HL-60 (cell line): ENCODE results near the gene GFAP.

Experiments used
- DNase-seq, 2 experiments: peaks; one replicate each; pipeline ENCODE4 v3.0.0-alpha.2; 2010 to 2020; ENCODE audit warnings: low read depth in 1 of 2, low spot score in 1 of 2
- H3K27ac ChIP-seq: fragments of 250-450 bp; sonication (Bioruptor Pico); replicated peaks from 2 replicates; pipeline ENCODE4 v1.5.1; 2020; ENCODE audit warnings: mild to moderate bottlenecking, moderate library complexity
- H3K27me3 ChIP-seq: fragments of 250-450 bp; sonication (Bioruptor Pico); 2 replicates; pipeline ENCODE4 v1.5.1; 2021; ENCODE audit warnings: mild to moderate bottlenecking, moderate library complexity; ENCODE audit not compliant: insufficient read depth, poor library complexity, severe bottlenecking
- H3K4me3 ChIP-seq: replicated peaks from 2 replicates; pipeline ENCODE4 v1.5.1; 2011; ENCODE audit warnings: mild to moderate bottlenecking, control low read depth, low read length; ENCODE audit not compliant: insufficient read depth
- CTCF ChIP-seq: IDR thresholded peaks from one replicate; pipeline ENCODE4 v1.5.1; 2011; ENCODE audit warnings: low read length, control low read depth, inconsistent platforms; ENCODE audit not compliant: insufficient read depth
- GABPA ChIP-seq: IDR thresholded peaks from 2 replicates; pipeline ENCODE4 v1.6.1; 2012; ENCODE audit warnings: low read depth
- POLR2AphosphoS5 ChIP-seq: IDR thresholded peaks from 2 replicates; pipeline ENCODE4 v1.6.1; 2012; ENCODE audit warnings: low read depth
- REST ChIP-seq: IDR thresholded peaks from 2 replicates; pipeline ENCODE4 v1.6.1; 2012; ENCODE audit warnings: low read depth; ENCODE audit not compliant: insufficient replicate concordance
- SPI1 ChIP-seq: IDR thresholded peaks from 2 replicates; pipeline ENCODE4 v1.6.1; 2012; ENCODE audit warnings: low read depth, mild to moderate bottlenecking, borderline replicate concordance

The GFAP gene

GRCh38 chr17:44917456-44917855 lies 2.2 kb upstream of the GFAP start:
- TF ChIP-seq SPI1, result no peak
- no peak for TF ChIP-seq POLR2AphosphoS5
- TF ChIP-seq GABPA, result no peak
- no peak for TF ChIP-seq CTCF
- no peak for TF ChIP-seq REST
- Histone ChIP-seq H3K27me3 (peaks cover 2% of the 10 kb centered on the region), H3K27ac (no peak overlapping the region), H3K4me3 (no peak overlapping the region)
- DNase-seq, result no peak

GRCh38 chr17:44916781-44917241 lies 1.5 kb upstream of the GFAP start:
- Histone ChIP-seq H3K27ac (no peak overlapping the region), H3K4me3 (no peak overlapping the region), H3K27me3 (peaks cover 5% of the 10 kb centered on the region)
- no peak for DNase-seq
- TF ChIP-seq REST, result no peak
- TF ChIP-seq GABPA, result no peak
- no peak for TF ChIP-seq POLR2AphosphoS5
- no peak for TF ChIP-seq CTCF
- TF ChIP-seq SPI1, result no peak

GRCh38 chr17:44915862-44916780 lies 821 bp upstream of the GFAP start:
- Histone ChIP-seq H3K27me3 (peaks cover 12% of the 10 kb centered on the region), H3K27ac (no peak overlapping the region), H3K4me3 (no peak overlapping the region)
- DNase-seq, result peak in 1 of 2 experiments; percentile 48
- TF ChIP-seq CTCF (no peak), POLR2AphosphoS5 (no peak), REST (no peak), GABPA (no peak), SPI1 (no peak)
